ENCODE results near the gene GPR52. TPM values are rescaled to one million over a fixed set of nuclear protein-coding genes. Genes with fewer than 3 reads are reported as not detected.

GPR52 gene
- total and polyA plus RNA-seq, 2 of the 13 experiments (the other 11 are each of a cell fraction or from before 2014, with no cell fraction given): 0.25 to 1.5 TPM

GRCh38 chr1:174466607-174467006 is 18.8 kb downstream of the GPR52 start (continued):
- TF ChIP-seq TCF12 (IDR thresholded peaks at IDR 0.05) (no peak), TCF12 (CRISPR knock-in tag; IDR thresholded peaks at IDR 0.05) (no peak), ATM (IDR thresholded peaks at IDR 0.05; ENCODE audit: borderline replicate concordance) (no peak), ZMAT3 (CRISPR knock-in tag; conservative IDR thresholded peaks at IDR 0.05) (no peak)

DNA sequence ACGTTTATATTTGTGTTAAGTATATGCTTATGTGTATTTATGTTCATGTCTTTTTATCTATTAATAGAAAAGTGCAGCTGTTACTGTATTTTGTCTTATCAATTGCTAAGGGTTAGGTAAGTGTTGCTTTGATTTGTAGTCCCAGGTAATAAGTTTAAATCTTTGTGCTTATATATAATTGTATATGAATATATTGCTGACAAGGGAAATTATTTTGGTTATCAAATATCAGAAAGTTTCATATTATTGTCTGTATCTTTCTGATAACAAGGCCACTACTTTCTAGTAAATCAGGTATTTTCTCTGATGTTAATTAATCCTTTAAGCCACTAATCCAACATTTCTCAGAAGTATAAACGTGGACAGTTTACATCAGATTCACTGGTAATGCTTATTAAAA is 21.3 kb downstream of the GPR52 start:
- H3K27ac ChIP-seq (ENCODE audit: extremely low read length, insufficient read depth, low read length): no peak overlapping the region
- 73% methylated on average over 2 of the region's 2 CpGs for WGBS (ENCODE audit: low lambda C conversion rate)
- H3K9me3 ChIP-seq (ENCODE audit: low read length): no peaks in the 10 kb centered on the region
- intact Hi-C loops (cut with micrococcal nuclease; ENCODE audit: unreplicated experiment): no loop called here
- H3K36me3 ChIP-seq (replicated peaks in 1 of 2; ENCODE audit: control insufficient read depth in 1 of 2, insufficient read depth in 2 of 2, low read length in 2 of 2): no peaks in the 10 kb centered on the region
- no peak overlapping the region for H3K4me3 ChIP-seq (replicated peaks in 1 of 3; ENCODE audit: insufficient read depth in 1 of 3, low read depth in 2 of 3, low read length in 3 of 3)
- H3K79me2 ChIP-seq (ENCODE audit: insufficient read depth, low read length): no peaks in the 10 kb centered on the region
- no peak overlapping the region for H3K4me2 ChIP-seq (ENCODE audit: low read depth, low read length)
- no TSS peak for BruUV-seq (replicated peaks)
- peak; percentile 48 to 86; a peak in 2 of 4 replicates for TF ChIP-seq MAFK (conservative IDR thresholded peaks at IDR 0.05 in 1 of 2, IDR thresholded peaks at IDR 0.05 in 1 of 2; ENCODE audit: low read length in 2 of 2)
- TF ChIP-seq, protein P1, sequence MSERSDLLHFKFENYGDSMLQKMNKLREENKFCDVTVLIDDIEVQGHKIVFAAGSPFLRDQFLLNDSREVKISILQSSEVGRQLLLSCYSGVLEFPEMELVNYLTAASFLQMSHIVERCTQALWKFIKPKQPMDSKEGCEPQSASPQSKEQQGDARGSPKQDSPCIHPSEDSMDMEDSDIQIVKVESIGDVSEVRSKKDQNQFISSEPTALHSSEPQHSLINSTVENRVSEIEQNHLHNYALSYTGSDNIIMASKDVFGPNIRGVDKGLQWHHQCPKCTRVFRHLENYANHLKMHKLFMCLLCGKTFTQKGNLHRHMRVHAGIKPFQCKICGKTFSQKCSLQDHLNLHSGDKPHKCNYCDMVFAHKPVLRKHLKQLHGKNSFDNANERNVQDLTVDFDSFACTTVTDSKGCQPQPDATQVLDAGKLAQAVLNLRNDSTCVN (CRISPR knock-in tag; IDR thresholded peaks at IDR 0.05; ENCODE audit: borderline replicate concordance): no peak
- no peak for TF ChIP-seq ZNF598 (CRISPR knock-in tag; IDR thresholded peaks at IDR 0.05; ENCODE audit: borderline replicate concordance)
- no peak for TF ChIP-seq GZF1 (CRISPR knock-in tag; IDR thresholded peaks at IDR 0.05)
- peak; percentile 66; the same call in 1 of the 2 replicates for TF ChIP-seq MAFF (IDR thresholded peaks at IDR 0.05; ENCODE audit: low read depth, low read length)
- TF ChIP-seq HNRNPH1 (optimal IDR thresholded peaks at IDR 0.05; ENCODE audit: low read depth, low read length): no peak
- TF ChIP-seq NAIF1 (CRISPR knock-in tag; IDR thresholded peaks at IDR 0.05; ENCODE audit: borderline replicate concordance): no peak
- TF ChIP-seq ZBTB10 (CRISPR knock-in tag; IDR thresholded peaks at IDR 0.05; ENCODE audit: borderline replicate concordance): no peak
- TF ChIP-seq SNAI1 (CRISPR knock-in tag; IDR thresholded peaks at IDR 0.05; ENCODE audit: borderline replicate concordance): no peak
- no peak for TF ChIP-seq ARNT2 (CRISPR knock-in tag; IDR thresholded peaks at IDR 0.05; ENCODE audit: low read depth)
- H3K4me1 ChIP-seq (ENCODE audit: insufficient read depth, low read length): no peaks in the 10 kb centered on the region
- in situ Hi-C loops (cut with HindIII; ENCODE audit: extremely low pct_ligation_motif_present, low pct_unique_long_range_greater_than_20kb): no loop called here
- no peak overlapping the region for H2AFZ ChIP-seq (ENCODE audit: low read length)
- ChIA-PET CTCF (ENCODE audit: low intra/inter-chr PET ratio, low total read pairs) (no interaction called here), POLR2A (no interaction called here)
- no peak for ATAC-seq
- no peak for DNase-seq (ENCODE audit: low spot score)
- H3K27me3 ChIP-seq (ENCODE audit: control insufficient read depth in 1 of 2, insufficient read depth in 2 of 2, low read length in 2 of 2): no peaks in the 10 kb centered on the region
- no peak overlapping the region for H3K9ac ChIP-seq (ENCODE audit: insufficient read depth, low read depth, low read length)
- no peak for FAIRE-seq
- H4K20me1 ChIP-seq (ENCODE audit: insufficient read depth, low read length): no peaks in the 10 kb centered on the region
